HepG2 (cell line): ENCODE data around the gene LDAH. TPM values are rescaled to one million over a fixed set of nuclear protein-coding genes. Genes with fewer than 3 reads are reported as not detected.
A peak's percentile ranks its signal among the peaks of the same experiment; 100 is the strongest.

Experiments
- ATAC-seq: fragments of 200-7000 bp; cut with Tn5 transposase; 3 replicates; pipeline ENCODE4 v1.9.1; 2020; ENCODE audit warnings: mild to moderate bottlenecking, moderate library complexity
- BruUV-seq: library from RNA; stranded (reverse); fragments of 400-500 nt; replicated peaks from 2 replicates; lab custom pipeline; 2021; lab: Mats Ljungman, UMichigan
- CTCF ChIA-PET: fragments of 300-600 bp; formaldehyde crosslinking; extraction: SDS; loops from one replicate; lab custom pipeline; 2021; ENCODE audit warnings: low total read pairs, inconsistent platforms, low intra/inter-chr PET ratio; lab: Yijun Ruan, JAX
- POLR2A ChIA-PET: fragments of 350-600 bp; sonication (Branson Sonifier 250); formaldehyde crosslinking; loops from one replicate; lab custom pipeline; 2020; ENCODE audit warnings: antibody characterized with exemption, inconsistent platforms; lab: Yijun Ruan, JAX
- DNase-seq: peaks from one replicate; pipeline ENCODE4 v3.0.0-alpha.2; 2015; ENCODE audit warnings: low spot score
- FAIRE-seq: peaks from 3 replicates; lab custom pipeline; 2011; peaks lifted over from hg19 to GRCh38; lab: Jason Lieb, UNC
- H2AFZ ChIP-seq: one replicate; pipeline ENCODE4 v1.6.1; 2011; ENCODE audit warnings: low read length, inconsistent platforms
- H3K27ac ChIP-seq: fragments of 300-600 bp; 3 replicates; pipeline ENCODE4 v1.8.0; 2011; ENCODE audit warnings: mixed run types, mild to moderate bottlenecking, mixed read lengths, low read length, inconsistent platforms; ENCODE audit not compliant: insufficient read depth; ENCODE audit errors: extremely low read length
- H3K27me3 ChIP-seq, 2 experiments: fragments of 200-600 bp in 1 of 2; 2 replicates in 1 of 2; 3 replicates in 1 of 2; pipeline versions ENCODE4 v1.6.0 to v1.8.0; 2011; ENCODE audit warnings: low read length in 2 of 2, mild to moderate bottlenecking in 2 of 2, moderate library complexity in 2 of 2, inconsistent platforms in 1 of 2; ENCODE audit not compliant: insufficient read depth in 2 of 2, control insufficient read depth in 1 of 2
- H3K36me3 ChIP-seq, 2 experiments: fragments of 200-600 bp in 1 of 2; replicated peaks in 1 of 2; 2 replicates in 1 of 2; 3 replicates in 1 of 2; pipeline versions ENCODE4 v1.5.1 to v1.8.0; 2011; ENCODE audit warnings: low read length in 2 of 2, inconsistent platforms in 1 of 2; ENCODE audit not compliant: insufficient read depth in 2 of 2, control insufficient read depth in 1 of 2
- H3K4me1 ChIP-seq: 2 replicates; pipeline ENCODE4 v1.5.1; 2012; ENCODE audit warnings: low read length, inconsistent platforms; ENCODE audit not compliant: insufficient read depth
- H3K4me2 ChIP-seq: 2 replicates; pipeline ENCODE4 v1.6.0; 2011; ENCODE audit warnings: low read depth, low read length, inconsistent platforms
- H3K4me3 ChIP-seq, 3 experiments: fragments of 200-600 bp in 1 of 3; sonication (generic), shearing (Covaris generic) in 1 of 3; replicated peaks in 1 of 3; 2 replicates each; pipeline ENCODE4 v1.5.1; 2011 to 2016; ENCODE audit warnings: low read length in 3 of 3, inconsistent platforms in 2 of 3, low read depth in 2 of 3, mild to moderate bottlenecking in 2 of 3, control low read depth in 1 of 3, mixed read lengths in 1 of 3; ENCODE audit not compliant: insufficient read depth in 1 of 3
- H3K79me2 ChIP-seq: one replicate; pipeline ENCODE4 v1.6.1; 2011; ENCODE audit warnings: low read length, inconsistent platforms; ENCODE audit not compliant: insufficient read depth
- H3K9ac ChIP-seq: 2 replicates; pipeline ENCODE4 v1.6.0; 2011; ENCODE audit warnings: mild to moderate bottlenecking, low read depth, low read length, inconsistent platforms; ENCODE audit not compliant: insufficient read depth
- H3K9me3 ChIP-seq: 2 replicates; pipeline ENCODE4 v1.5.1; 2012; ENCODE audit warnings: mild to moderate bottlenecking, low read length
- H4K20me1 ChIP-seq: 2 replicates; pipeline ENCODE4 v1.6.0; 2011; ENCODE audit warnings: inconsistent platforms, mild to moderate bottlenecking, low read length, moderate library complexity; ENCODE audit not compliant: insufficient read depth
- CHCHD3 ChIP-seq: sonication (generic); formaldehyde crosslinking; IDR thresholded peaks from 2 replicates; pipeline ENCODE4 v1.8.0; 2022; ENCODE audit warnings: mild to moderate bottlenecking, missing genetic modification reagents, moderate library complexity
- DR1 ChIP-seq: sonication (generic); formaldehyde crosslinking; IDR thresholded peaks from 2 replicates; pipeline ENCODE4 v1.8.0; 2021; ENCODE audit warnings: mild to moderate bottlenecking, missing genetic modification reagents, inconsistent platforms
- ETV6 ChIP-seq: sonication (generic); formaldehyde crosslinking; conservative IDR thresholded peaks from 2 replicates; pipeline ENCODE4 v1.4.0; 2020; ENCODE audit warnings: missing genetic modification reagents
- FOXO1 ChIP-seq: sonication (generic); formaldehyde crosslinking; IDR thresholded peaks from 2 replicates; pipeline ENCODE4 v1.4.0; 2020; ENCODE audit warnings: missing genetic modification reagents
- SETDB1 ChIP-seq: sonication (generic); formaldehyde crosslinking; IDR thresholded peaks from 2 replicates; pipeline ENCODE4 v1.5.1; 2020; ENCODE audit warnings: missing genetic modification reagents, mild to moderate bottlenecking, borderline replicate concordance
- TAF1 ChIP-seq: sonication (generic); formaldehyde crosslinking; IDR thresholded peaks from 2 replicates; pipeline ENCODE4 v1.4.0; 2020; ENCODE audit warnings: missing genetic modification reagents
- TAF15 ChIP-seq: fragments of 200-400 bp; formaldehyde crosslinking; IDR thresholded peaks from one replicate; pipeline ENCODE4 v1.6.1; 2018; ENCODE audit warnings: mild to moderate bottlenecking, low read depth, low read length; ENCODE audit not compliant: poor library complexity, severe bottlenecking
- TGIF2 ChIP-seq: IDR thresholded peaks from 2 replicates; pipeline ENCODE4 v1.6.1; 2016; ENCODE audit warnings: control low read depth, missing compliant biosample characterization
- ZC3H13 ChIP-seq: sonication (generic); formaldehyde crosslinking; IDR thresholded peaks from 2 replicates; pipeline ENCODE4 v1.8.1; 2023; ENCODE audit warnings: mild to moderate bottlenecking, missing genetic modification reagents, moderate library complexity
- ZFX ChIP-seq: sonication (generic); formaldehyde crosslinking; IDR thresholded peaks from 2 replicates; pipeline ENCODE4 v1.4.0; 2020; ENCODE audit warnings: mild to moderate bottlenecking, low read depth, missing genetic modification reagents, moderate library complexity
- ZIK1 ChIP-seq: sonication (generic); formaldehyde crosslinking; IDR thresholded peaks from 2 replicates; pipeline ENCODE4 v1.5.0; 2020; ENCODE audit warnings: mild to moderate bottlenecking, low read depth, missing genetic modification reagents, borderline replicate concordance
- ZNF382 ChIP-seq: sonication (generic); formaldehyde crosslinking; IDR thresholded peaks from 2 replicates; pipeline ENCODE4 v1.5.0; 2020; ENCODE audit warnings: missing genetic modification reagents, mild to moderate bottlenecking, borderline replicate concordance
- WGBS: methylation state at CpG from one replicate; pipeline ENCODE4 v1.1.6; 2017; ENCODE audit warnings: low lambda C conversion rate; 5-methylcytosine and 5-hydroxymethylcytosine counted together
- in situ Hi-C: cut with HindIII; loops from 2 replicates; pipeline ENCODE4 v1.10.0; 2017; ENCODE audit warnings: low pct_unique_long_range_greater_than_20kb; ENCODE audit not compliant: extremely low pct_ligation_motif_present
- intact Hi-C: fragments of 100-400 bp; cut with micrococcal nuclease; formaldehyde crosslinking; loops from one replicate; pipeline ENCODE4 v1.10.0; 2022; ENCODE audit not compliant: unreplicated experiment
- polyA plus RNA-seq, 8 experiments: library from polyadenylated mRNA; depleted of rRNA in 3 of 8; stranded (reverse) in 7 of 8; unstranded in 1 of 8; fragments of >200 nt; fragmentation: Illumina TruSeq in 4 of 8; extraction: Trizol in 4 of 8; gene quantifications; 2 replicates each; pipeline versions ENCODE4 v1.2.1 to v1.2.3, GENCODE V29; 2011 to 2016; ENCODE audit warnings: low read depth in 4 of 8, missing spikeins in 1 of 8, mixed read lengths in 1 of 8; ENCODE audit not compliant: insufficient read depth in 1 of 8
- total RNA-seq, 5 experiments: library from RNA; depleted of rRNA; stranded (reverse); fragments of >200 nt; fragmentation: Illumina TruSeq; extraction: Trizol; gene quantifications; 2 replicates each; pipeline ENCODE4 v1.2.3, GENCODE V29; 2016; ENCODE audit warnings: low read depth in 1 of 5
- TF ChIP-seq, protein P1 (sequence below): sonication (generic); formaldehyde crosslinking; conservative IDR thresholded peaks from 2 replicates; pipeline ENCODE4 v1.8.0; 2022; ENCODE audit warnings: mild to moderate bottlenecking, moderate library complexity, missing genetic modification reagents
- TF ChIP-seq, protein P2 (sequence below): sonication (generic); formaldehyde crosslinking; IDR thresholded peaks from 2 replicates; pipeline ENCODE4 v1.5.0; 2020; ENCODE audit warnings: mild to moderate bottlenecking, low read depth, missing genetic modification reagents, borderline replicate concordance
- TF ChIP-seq, protein P3 (sequence below): sonication (generic); formaldehyde crosslinking; IDR thresholded peaks from 2 replicates; pipeline ENCODE4 v1.5.0; 2020; ENCODE audit warnings: mild to moderate bottlenecking, missing genetic modification reagents, borderline replicate concordance

LDAH gene
- total and polyA plus RNA-seq, 2 of the 13 experiments (the other 11 are each of a cell fraction or from before 2014, with no cell fraction given), result 28.8 to 46.2 TPM

DNA sequence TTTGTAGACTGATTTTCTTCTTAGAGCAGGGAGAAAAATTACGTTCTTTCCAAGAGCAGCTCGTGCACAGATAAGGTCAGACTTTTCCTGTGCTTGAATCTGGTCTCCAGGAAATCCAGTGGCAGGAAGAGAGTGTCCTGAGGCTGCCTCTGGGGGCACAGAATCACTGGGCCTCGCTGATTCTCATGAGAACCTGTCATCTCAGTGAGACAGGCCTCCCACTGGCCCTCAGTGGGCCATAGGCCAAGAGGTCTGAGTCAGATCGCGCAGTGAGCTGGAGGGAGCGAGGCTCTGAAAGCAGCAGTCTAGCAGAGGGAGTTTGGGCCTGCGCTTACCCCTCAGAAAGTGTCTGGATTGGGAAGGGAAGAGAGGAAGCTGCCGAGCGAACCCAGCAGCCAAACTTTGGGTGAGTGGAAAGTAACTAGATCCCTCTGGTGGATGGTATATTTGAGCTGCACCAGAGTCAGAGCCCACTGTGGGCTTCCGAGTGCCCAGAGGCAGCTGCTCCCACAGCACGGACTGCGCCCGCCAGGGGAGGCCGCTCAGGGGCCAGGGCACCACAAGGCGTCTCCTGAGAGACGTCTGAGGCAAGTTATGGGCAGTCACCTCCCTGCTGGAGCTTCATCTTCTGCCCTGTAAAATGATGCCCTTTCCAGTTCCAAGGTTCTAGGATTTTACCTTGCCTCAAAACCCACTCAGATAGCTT is 147.8 kb downstream of the LDAH start (continued):
- peak; percentile 19; the same call in 1 of the 2 replicates for TF ChIP-seq ZFX

DNA sequence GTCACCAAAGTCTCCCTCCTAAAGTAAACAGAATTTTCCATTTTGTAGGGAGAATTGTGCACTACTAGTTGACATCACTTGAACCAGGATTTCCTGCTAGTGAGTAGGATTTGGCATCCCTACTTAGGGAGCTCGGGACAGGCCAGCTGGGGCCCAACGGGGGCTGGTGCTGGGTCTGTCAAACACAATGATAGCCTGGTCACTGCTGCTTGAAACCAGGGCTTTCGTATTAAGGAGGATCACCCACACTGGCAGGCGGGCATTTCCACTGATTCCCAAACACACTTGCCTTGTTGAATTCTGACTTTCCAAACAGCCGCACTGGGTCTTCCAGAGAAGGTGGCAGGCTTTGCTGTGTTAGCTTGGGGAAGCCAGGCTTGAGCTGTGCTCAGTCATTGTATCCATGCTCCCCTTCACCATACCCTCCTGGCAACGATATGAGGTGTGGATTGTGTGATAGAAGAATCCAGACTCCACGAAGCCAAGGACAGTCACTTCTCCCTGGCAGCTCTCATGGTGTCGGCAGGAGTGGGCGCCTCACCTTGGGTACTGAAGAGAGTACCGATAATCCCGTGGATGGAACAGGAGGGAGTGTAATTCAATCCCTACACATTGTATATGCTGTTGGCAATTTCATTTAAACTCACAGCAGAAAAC is 148.5 kb downstream of the LDAH start:
- Histone ChIP-seq H3K36me3 (peaks cover under 1 to 7% of the 10 kb centered on the region in 2 experiments; a peak in 3 of 5 replicates), H3K4me2 (no peak overlapping the region), H3K27me3 (no peaks in the 10 kb centered on the region)
- intact Hi-C loops, result no loop called here
- no peak for DNase-seq
- TF ChIP-seq TAF1 (CRISPR knock-in tag) (no peak), CHCHD3 (CRISPR knock-in tag) (no peak), DR1 (CRISPR knock-in tag) (no peak), SETDB1 (CRISPR knock-in tag) (no peak), ZIK1 (CRISPR knock-in tag) (no peak), ZC3H13 (CRISPR knock-in tag) (peak; percentile 20; the same call in 1 of the 2 replicates), ETV6 (no peak), FOXO1 (no peak), TGIF2 (0 out of 2 replicates have a peak, but pooled peaks have one; percentile 19), ZNF382 (CRISPR knock-in tag) (no peak), TAF15 (no peak)
- TF ChIP-seq, protein P1, sequence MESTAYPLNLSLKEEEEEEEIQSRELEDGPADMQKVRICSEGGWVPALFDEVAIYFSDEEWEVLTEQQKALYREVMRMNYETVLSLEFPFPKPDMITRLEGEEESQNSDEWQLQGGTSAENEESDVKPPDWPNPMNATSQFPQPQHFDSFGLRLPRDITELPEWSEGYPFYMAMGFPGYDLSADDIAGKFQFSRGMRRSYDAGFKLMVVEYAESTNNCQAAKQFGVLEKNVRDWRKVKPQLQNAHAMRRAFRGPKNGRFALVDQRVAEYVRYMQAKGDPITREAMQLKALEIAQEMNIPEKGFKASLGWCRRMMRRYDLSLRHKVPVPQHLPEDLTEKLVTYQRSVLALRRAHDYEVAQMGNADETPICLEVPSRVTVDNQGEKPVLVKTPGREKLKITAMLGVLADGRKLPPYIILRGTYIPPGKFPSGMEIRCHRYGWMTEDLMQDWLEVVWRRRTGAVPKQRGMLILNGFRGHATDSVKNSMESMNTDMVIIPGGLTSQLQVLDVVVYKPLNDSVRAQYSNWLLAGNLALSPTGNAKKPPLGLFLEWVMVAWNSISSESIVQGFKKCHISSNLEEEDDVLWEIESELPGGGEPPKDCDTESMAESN, result no peak
- TF ChIP-seq, protein P2, sequence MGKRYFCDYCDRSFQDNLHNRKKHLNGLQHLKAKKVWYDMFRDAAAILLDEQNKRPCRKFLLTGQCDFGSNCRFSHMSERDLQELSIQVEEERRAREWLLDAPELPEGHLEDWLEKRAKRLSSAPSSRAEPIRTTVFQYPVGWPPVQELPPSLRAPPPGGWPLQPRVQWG, result no peak
- TF ChIP-seq, protein P3, sequence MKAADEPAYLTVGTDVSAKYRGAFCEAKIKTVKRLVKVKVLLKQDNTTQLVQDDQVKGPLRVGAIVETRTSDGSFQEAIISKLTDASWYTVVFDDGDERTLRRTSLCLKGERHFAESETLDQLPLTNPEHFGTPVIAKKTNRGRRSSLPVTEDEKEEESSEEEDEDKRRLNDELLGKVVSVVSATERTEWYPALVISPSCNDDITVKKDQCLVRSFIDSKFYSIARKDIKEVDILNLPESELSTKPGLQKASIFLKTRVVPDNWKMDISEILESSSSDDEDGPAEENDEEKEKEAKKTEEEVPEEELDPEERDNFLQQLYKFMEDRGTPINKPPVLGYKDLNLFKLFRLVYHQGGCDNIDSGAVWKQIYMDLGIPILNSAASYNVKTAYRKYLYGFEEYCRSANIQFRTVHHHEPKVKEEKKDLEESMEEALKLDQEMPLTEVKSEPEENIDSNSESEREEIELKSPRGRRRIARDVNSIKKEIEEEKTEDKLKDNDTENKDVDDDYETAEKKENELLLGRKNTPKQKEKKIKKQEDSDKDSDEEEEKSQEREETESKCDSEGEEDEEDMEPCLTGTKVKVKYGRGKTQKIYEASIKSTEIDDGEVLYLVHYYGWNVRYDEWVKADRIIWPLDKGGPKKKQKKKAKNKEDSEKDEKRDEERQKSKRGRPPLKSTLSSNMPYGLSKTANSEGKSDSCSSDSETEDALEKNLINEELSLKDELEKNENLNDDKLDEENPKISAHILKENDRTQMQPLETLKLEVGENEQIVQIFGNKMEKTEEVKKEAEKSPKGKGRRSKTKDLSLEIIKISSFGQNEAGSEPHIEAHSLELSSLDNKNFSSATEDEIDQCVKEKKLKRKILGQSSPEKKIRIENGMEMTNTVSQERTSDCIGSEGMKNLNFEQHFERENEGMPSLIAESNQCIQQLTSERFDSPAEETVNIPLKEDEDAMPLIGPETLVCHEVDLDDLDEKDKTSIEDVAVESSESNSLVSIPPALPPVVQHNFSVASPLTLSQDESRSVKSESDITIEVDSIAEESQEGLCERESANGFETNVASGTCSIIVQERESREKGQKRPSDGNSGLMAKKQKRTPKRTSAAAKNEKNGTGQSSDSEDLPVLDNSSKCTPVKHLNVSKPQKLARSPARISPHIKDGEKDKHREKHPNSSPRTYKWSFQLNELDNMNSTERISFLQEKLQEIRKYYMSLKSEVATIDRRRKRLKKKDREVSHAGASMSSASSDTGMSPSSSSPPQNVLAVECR, result no peak
- TF ChIP-seq, all 625 proteins: peak for 2
- no peak overlapping the region for H2AFZ ChIP-seq
- no peak overlapping the region for H3K4me3 ChIP-seq
- WGBS, result 77% methylated on average over 11 of the region's 11 CpGs
- POLR2A ChIA-PET, result interaction anchor here (1.3 to 6.3 kb wide), 7 partner anchors 10 to 148 kb away, joined by 4 to 216 read pairs (median 9); partner anchors contain the start of genes GDF7, HS1BP3 and LDAH
- ATAC-seq (no peak), FAIRE-seq (no peak)
- no peaks in the 10 kb centered on the region for H4K20me1 ChIP-seq
- no peaks in the 10 kb centered on the region for H3K9me3 ChIP-seq
- BruUV-seq, result no TSS peak
- peak overlapping the region; percentile 75 for H3K27ac ChIP-seq
- H3K9ac ChIP-seq, result no peak overlapping the region
- H3K79me2 ChIP-seq, result no peaks in the 10 kb centered on the region
- H3K4me1 ChIP-seq, result peaks cover 44% of the 10 kb centered on the region
- CTCF ChIA-PET, result no interaction called here
- in situ Hi-C loops, result loop anchor here (25.0 kb wide), 1 partner anchor 288 kb away; no protein-coding TSS in a partner anchor
